Cerebellar nuclear complex (tissue), 1 donor: ENCODE data around the gene CLCN5.

Source experiments
- DNase-seq, 2 experiments: peaks; one replicate each; lab custom pipeline; 2025; lab: John Stamatoyannopoulos, UW

Gene CLCN5

DNA sequence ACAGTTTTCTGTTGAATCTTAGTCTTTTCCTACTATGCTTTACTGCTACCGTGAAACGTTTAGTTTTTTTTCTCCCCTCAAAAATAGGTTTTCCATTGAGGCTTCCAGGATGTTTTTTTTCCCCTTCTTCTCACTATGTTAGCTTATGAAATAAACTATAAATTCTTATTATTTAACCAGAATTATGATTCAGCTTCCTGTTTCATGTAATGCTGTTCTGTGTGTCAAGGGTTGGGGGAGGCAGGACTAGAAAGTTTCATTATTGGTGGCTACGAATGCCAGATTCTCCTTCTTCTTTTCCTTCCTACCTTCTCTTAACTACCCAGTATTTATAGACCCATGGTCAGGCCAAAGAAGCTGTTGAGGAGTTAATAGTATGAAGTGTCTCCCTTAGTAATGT, 11.8 kb downstream of the CLCN5 start:
- no peak for DNase-seq

DNA sequence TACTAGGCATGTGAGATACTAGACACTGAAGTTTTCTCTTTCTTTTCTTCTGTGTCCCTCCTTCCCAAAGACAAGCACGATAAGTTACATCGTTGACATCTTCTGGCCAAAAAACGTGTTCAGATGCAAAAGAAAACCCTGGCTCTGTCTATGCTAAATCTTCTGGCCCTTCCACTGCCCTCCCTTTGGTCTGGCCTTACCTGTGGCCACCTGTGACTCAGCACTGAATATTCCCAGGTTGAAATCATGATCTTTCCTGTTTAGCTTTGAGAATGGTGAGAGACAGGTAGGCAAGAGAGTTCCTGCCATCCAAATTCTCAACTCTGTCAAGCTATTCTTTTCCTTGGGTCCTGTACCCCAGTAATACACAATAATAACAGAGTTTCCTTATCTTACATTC, 12.3 kb downstream of the CLCN5 start:
- no peak for DNase-seq

DNA sequence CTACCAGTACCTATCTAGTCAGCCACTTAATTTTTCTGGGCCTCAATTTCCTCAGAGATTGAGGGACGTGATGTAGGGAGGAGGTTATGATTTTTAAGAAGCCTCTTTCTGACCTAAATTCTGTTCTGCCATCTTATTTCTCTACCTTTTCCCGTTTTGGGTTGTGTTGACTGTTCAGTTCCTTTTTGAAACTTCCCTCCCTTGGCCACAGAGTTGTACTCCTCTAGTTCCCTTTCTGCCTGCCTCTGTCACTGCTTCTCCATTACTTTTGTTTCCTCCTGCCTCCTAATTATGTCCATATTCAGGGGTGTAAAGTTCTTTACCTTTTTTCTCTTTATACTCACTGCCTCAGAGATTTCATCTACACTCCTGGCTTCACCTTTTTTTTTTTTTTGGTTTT, 25.4 kb downstream of the CLCN5 start:
- no peak for DNase-seq

DNA sequence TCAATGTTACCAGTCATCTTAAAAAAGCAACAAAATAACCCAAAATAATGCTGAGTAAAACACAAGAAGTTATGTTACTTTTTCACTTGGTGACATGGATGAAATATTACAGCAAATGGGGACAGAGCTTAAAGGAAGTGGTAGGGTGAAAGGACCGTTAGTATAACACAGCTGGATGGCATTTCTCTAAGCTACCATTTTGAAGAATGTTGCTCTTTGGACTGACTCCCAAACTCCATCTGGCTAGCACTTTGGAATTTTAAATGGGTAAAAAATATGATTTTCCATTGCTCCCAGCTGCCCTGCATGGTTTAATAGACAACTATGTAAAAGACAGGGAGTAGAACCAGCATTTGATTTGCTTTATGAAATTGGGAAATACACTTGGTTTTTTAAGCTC, 27.6 kb downstream of the CLCN5 start:
- no peak for DNase-seq

DNA sequence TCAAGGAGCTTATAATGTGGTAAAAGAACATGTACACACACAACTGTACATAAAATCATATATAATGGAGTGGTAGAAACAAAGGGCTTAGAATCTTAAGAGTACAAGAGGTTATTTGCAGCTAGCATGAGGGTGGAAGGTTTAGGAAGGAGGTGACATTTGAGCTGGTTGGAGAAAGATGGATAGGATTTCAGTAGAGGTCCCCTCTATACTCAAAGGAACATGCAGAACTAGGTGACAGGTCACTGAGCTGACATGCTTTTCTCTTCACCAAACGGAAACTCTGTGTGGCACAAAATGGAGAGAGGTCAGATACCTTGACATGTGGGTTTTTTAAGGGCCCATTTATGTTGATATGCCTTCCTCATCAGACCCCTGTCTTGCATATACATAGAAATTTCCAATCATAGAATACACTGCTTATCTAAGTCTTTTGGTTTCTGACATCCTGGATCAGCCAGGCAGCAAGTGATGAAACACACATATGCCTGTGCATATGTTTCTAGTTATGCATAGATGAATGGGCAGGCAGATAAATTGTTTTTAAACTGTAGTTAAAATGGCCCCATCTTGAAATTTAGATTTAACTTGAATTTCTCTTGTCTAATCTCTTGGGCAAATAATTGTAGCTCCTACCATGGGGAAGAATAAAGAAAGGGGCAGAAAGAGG, 29.3 kb downstream of the CLCN5 start:
- DNase-seq: no peak

DNA sequence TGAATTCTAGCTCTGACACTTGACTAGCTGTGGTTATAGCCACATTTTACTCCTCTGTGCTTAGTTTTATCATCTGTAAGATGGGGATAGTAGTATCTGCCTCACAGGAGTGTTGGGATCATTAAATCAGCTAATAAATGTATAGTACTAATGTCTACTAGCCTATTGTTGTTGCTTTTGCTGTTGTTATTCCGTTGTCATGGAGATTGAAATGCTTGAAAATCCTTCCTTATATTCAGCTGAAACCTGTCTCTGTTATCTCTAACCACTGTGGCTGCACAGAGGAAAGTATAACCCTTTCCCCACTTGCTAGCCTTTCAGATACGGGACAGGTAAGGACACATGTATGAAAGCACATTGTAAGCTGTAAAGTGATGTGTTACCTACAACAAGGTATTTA, 33.9 kb downstream of the CLCN5 start:
- DNase-seq: no peak

DNA sequence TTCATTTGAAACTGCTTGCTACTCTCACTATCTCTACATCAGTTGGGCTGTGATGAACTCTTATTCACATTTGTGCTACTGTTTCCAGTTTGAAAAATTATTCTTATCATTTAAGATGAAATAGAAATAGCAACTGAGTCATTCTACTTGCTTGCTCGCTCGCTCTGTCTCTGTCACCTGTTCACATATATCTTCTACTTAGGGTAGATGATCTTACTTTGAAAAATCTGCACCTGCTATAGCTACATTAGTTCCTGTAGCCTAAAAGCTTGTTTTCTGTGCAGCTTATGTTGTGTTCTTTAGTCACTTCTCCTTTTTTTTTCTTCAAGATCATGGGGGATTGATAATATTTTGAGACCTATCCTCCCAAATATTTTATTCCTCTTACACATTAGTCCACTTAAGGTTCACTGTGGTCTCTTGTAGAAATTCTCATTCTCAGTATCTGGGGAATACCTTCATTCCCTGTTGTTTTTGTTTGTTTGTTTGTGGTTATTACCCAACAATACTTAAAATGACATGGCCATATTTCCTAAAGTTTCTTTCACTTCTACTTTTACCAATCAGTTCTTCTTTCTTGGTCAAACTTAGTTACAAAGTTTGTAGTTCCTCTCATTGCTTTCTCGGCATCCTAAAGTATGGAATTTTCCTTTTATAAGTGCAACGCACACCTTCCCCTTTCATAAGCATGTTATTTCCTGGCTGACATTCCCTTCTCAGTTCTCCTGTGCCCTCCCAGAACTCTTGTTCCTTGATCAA, 36.5 kb downstream of the CLCN5 start:
- no peak for DNase-seq

DNA sequence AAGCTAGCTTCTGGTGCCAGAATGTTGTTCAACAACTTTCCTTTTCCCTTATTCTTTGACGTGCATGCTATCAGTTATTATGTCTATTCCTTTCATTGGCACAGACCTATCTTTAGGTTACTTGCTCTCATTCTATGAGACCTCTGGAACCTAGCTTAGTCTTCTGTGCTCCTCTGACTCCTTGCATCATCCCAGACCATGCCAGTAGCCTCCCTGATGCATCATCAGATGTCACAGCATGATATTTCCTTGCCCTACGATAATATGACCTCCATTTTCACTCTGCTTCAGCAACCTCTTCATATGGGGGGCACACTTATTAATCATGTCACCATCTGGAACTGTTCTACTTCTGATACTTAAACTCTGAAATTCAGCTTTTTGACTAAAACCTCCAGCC, 37.2 kb downstream of the CLCN5 start:
- DNase-seq: no peak

DNA sequence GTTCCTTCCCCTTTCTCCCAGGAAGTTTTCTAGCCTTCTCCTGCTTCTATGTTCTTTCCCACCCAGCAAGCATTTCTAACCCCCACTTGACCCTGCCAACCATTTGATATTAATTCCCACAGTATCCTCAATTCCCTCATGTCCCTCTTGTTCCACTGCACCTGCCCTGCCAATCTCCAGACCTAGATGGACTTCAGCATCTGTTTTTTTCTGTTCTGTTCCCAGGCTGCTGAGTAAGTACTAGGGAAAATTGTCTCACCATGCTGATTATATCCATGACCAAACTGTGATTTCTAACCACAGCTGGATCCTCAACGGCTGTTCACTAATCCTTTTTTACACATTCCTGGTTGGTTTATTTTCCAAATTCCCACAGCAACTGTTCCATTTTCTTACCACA, 37.7 kb downstream of the CLCN5 start:
- DNase-seq: no peak

DNA sequence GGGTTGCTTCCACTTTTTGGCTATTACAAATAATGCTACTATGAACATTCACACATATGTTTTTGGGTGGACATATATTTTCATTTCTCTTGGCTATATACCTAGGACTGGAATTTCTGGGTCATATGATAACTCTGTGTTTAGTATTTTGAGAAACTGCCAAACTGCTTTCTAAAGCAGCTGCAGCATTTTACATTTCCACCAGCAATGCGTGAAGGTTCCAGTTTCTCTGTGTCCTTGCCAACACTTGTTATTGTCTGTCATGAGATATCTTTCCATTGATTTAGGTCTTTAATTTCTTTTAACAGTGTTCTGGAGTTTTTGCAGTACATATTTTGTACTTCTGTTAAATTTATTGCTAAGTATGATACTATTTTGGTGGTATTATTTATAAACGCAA, 48.3 kb downstream of the CLCN5 start:
- DNase-seq: no peak

DNA sequence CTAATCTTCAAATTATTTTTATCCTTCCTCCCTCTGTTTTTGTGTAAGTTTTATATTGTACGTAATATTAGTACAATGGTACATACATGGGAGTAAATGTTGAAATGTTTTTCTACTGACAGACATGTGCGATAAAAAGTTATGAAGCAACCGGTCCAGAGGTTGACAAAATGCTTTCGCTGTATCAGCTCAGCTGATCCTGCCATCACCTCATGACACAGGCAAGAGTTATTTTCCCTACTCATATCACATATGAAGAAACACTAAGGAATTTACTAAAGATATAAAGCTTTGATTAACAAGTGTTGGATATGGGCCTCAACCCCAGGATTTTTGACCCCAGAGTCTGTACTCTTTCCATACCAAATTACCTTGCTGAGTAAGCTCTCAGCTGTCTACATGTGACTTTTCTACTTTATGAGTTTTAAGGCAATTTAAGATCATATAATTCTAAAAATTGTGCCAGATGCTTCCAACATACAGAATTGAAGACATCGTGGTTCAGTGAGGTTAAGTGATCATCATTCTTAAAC, 50.0 kb downstream of the CLCN5 start:
- no peak for DNase-seq

DNA sequence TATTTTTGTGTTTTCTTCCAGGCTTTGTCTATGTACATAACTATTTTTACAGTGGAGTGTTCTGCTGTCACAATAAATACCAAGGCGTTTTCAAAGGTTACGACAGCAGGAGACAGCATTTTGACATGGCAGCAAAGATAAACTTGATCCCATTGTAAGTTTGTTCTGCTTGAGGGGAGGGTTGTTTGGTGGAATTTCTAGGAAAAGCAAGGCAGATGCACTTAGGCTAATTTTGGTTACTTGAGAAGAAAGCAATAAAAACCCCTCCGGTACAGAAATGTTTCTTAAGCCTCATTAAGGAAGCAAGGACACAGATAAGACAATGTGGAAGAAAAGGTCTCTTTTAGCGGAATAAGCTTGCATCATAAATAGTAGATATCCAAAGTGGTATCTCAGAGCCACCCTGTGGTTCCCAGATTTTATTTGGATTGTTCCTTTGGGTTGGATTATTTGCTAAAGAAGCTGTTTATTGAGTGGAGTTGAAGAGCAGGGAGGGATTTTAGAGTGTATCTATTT, 54.3 kb downstream of the CLCN5 start:
- no peak for DNase-seq

DNA sequence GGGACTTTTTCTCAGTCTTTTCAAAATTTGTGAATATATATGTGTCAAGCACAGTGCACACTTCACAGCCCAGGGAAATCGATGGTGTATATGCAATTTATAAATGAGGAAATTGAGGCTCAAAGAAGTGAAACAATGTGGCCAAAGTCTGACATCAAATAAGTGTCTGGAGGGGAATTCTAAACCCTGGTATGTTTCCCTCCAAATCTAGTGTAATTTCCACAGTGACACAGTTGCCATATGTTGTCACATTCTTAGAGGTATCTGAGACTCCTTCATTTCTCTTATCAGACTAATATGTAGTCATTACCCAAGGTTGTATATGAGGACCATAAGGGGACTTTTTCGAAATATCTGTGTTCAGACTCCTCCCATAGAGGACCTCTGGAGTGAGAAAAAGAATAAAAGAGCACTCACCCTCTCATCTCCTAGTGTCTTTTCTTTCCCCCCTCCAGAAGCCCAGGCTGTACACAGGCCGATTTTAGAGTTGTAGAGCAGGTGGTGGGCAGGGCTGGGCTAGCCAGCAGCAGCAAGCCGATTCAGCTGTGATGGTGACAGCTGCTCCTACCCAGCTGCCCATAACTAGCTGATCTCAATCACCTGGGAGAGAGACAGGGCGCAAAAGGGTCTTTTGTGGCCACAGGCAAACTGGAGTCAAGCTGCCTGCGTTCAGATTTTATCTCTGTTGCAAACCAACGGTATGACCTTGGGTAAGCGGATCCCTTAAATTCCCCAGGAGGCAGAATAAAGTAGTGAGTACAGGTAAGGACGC, 55.1 kb downstream of the CLCN5 start:
- DNase-seq: no peak

DNA sequence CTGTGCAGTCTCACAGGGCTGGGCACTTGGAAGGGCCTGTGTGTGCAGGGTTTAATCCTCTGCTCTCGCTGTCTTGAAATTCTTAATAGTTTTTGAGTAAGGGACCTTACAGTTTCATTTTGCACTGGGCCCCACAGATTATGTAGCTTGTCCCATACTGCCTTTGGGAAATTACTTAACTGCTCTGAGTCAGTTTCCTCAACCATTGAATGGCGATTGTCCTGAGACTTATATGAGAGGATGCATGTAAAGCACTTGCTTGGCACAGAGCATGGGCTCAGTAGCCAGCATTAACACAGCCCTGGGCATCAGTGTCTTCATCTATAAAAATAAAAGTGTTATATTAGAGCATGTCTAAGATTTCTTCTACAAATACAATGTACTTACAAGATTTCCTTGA, 55.8 kb downstream of the CLCN5 start:
- DNase-seq: no peak

DNA sequence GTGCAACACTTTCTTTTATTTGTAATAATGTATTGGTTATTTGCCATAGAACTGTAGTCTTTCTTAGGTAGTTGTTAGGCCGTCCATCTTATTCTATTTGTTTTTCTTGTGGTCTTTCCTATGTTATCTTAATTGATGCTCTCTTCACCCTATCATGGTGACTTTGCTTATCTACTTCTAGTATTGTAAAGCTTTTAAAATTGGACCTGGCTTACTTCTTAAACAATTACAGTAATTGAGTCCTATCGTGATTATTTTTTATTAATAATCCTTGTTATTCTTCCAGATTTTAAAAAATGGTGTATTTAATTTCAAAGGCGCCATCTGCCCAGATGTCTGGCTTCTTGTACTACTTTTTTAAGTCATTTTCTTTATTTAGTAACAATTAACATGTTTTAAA, 63.7 kb downstream of the CLCN5 start:
- DNase-seq: no peak

DNA sequence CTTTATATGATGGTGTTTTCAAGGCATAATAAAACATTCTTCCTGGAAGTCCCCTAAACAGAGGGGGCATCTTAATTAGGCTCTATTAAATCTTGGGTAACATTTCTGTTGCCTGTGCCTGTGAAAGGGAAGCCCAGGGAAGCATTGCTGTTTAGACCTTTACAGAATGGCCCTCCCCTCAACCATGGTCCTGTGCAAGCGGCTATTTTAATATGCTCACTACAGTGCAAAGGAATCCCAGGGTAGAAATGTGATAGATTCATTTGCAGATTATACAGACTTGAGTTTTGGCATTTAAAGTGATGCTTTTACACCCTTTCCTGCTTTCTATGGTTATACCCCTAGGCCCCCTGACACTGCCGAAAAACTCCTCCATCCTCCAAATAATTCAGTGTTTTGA, 65.3 kb downstream of the CLCN5 start:
- no peak for DNase-seq

DNA sequence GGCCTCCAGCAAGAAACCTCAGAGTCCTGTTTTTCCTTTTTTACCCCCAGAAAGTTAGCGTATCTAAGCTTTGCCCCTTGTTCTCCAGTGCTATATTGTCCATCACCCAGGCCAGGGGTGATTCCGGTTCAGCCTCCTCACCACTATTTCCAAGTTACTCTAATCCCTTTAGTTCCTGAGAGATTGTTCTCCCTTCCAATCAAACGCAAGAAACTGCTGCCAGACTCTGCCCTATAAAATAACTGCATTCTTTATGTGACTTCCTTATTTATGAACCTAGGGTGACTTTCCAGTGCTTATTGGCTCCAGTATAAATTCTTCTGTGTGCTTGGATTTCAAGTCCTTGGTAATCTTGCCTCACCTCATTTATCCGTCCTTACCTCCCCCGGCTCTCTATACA, 65.7 kb downstream of the CLCN5 start:
- no peak for DNase-seq

DNA sequence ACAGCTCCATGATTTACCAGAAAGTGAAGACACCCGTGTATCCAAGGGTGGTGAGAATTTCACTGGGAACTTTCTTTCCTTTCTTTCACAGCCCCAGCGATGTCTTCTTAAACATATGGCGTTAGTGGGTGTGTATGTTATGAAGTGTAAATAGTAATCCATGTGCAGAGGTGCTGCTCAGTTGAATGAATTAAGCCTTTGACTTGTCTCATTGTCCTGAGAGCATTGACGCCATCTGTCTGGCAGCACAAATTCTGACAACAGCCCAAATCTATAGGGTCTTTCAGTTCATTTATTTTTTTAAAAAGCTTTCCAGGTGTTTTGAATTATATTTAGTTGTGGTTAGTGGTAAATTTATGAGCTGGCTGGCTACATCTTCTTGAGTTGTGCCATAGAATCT, 69.4 kb downstream of the CLCN5 start:
- DNase-seq: no peak

DNA sequence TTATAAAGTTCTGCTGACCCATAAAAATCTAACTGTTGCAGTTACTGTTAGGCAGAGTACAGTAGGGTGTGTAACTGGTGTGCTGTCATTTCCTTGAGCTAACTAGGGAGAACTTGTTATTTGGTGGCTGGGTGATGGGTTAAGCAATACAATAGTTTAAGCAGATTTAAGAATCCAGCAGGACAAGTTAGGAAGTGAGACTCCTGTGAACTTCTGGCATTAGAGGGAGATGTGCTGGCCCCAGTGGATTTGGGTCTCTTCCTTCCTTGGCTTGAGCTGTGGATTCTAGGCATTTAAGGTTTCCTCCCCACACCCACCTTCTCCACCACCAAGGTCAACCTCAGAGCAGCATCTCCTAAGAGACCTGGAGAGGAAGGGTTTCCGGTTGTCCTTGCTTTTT, 70.5 kb downstream of the CLCN5 start:
- no peak for DNase-seq

DNA sequence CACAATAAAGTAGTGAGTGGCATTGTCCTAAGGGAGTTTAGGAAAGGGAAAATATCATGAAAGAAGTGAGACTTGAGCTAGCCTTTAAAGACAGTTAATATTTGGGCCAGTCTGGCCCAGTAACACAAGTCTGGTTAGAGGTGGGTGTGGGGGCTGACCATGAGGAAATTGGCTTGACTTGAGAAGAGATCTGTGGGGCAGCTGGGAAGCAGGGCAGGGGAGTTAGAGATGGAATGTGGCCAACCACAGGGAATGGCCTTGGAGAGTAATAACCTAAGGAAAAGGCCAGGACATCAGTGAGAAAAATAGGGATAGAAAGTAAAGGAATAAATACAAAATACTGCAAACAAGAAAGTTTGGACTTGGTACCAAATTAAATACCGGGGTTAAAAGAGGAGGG, 71.3 kb downstream of the CLCN5 start:
- no peak for DNase-seq

DNA sequence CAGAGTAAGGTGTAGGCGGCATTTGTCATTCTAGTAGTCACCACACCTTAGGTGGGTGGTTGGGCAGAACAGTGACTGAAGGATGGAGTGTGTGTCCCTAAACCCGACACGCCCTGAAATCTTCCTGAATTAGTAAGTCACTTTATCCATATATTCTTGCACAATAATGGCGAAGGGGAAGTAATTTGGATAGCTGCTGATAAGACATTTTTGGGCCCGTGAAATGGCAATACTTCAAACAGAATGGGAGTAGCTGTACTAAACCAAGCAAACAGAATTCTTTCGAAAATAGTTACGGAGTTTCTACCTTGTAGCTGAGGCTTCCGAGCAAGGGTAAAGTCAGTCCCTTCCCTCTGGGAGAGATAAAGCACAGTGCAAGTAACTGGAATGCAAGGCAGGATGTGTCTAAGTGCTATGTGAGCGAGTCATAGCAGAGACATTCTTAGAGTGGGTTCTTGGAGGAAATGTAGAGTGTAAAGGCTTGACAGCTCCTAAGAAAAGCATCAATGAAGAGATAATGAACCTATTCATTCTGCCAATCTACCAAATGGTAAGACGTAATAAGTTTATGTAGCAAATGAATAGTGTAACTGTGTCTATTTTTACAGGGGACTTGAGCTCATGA, 72.8 kb downstream of the CLCN5 start:
- no peak for DNase-seq

DNA sequence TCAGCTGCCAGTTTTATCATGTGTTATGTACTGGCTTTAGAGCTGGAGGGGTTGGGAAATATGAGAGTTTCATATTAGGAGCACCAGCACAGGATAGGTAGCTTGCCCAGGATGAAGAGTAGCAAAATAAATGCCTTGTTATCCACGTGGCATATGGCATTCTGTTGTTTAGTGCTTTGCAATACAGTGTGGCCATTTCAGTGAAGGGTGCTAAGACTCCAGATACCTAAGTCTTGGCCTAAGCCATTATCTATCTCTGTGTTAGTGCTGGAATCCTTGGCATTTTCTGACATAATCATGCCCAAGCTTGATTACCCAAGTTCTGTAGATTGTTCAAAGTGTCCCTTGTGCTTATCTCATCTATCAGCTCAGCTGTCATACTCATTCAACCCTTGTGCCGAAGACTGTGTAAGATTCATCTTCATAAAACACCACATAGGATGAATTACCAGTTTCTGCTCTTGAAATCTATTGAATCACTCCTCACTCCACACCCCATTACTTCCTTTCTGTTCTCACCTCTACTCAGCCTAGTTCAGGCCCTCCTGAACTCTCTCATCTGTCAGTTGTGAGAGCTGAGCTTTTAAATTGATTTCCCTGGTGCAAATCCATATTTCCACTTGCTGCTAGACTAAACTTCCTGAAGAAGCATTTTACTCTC, 73.5 kb downstream of the CLCN5 start:
- DNase-seq: no peak
